H1 (cell line): ENCODE results near the gene PRKACA. TPM values are rescaled to one million over a fixed set of nuclear protein-coding genes. Genes with fewer than 3 reads are reported as not detected.

ENCODE experiments used
- CHD1 ChIP-seq: IDR thresholded peaks from 2 replicates; pipeline ENCODE4 v1.6.1; 2012; ENCODE audit warnings: low read depth, low read length, improper control_type of control experiment
- CHD2 ChIP-seq: IDR thresholded peaks from 2 replicates; pipeline ENCODE4 v1.6.1; 2012; ENCODE audit warnings: low read length, improper control_type of control experiment
- CTCF ChIP-seq, 3 experiments: IDR thresholded peaks; 1 replicate in 2 of 3; 2 replicates in 1 of 3; pipeline versions ENCODE4 v1.5.1 to v1.6.1; 2011; ENCODE audit warnings: low read length in 3 of 3, mild to moderate bottlenecking in 3 of 3, inconsistent platforms in 2 of 3, low read depth in 1 of 3, moderate library complexity in 1 of 3; ENCODE audit not compliant: insufficient read depth in 1 of 3; ENCODE audit errors: control extremely low read depth in 1 of 3
- EZH2 ChIP-seq: fragments of 200-600 bp; sonication (generic); IDR thresholded peaks from 2 replicates; pipeline ENCODE4 v1.7.1; 2012; ENCODE audit warnings: low read depth, mild to moderate bottlenecking, moderate library complexity, low read length, inconsistent platforms; ENCODE audit not compliant: severe bottlenecking
- KDM4A ChIP-seq: IDR thresholded peaks from one replicate; pipeline ENCODE4 v1.7.1; 2012; ENCODE audit warnings: low read depth, mild to moderate bottlenecking, moderate library complexity, low read length, inconsistent platforms; ENCODE audit not compliant: severe bottlenecking
- NRF1 ChIP-seq: IDR thresholded peaks from 2 replicates; pipeline ENCODE4 v1.6.1; 2011; ENCODE audit warnings: mild to moderate bottlenecking, low read depth, low read length, improper control_type of control experiment
- POU5F1 ChIP-seq: IDR thresholded peaks from 2 replicates; pipeline ENCODE4 v1.6.1; 2011; ENCODE audit warnings: low read depth, mild to moderate bottlenecking, low read length, moderate library complexity
- RNF2 ChIP-seq: fragments of 200-900, 300-1000 bp; sonication (generic); IDR thresholded peaks from 2 replicates; pipeline ENCODE4 v1.7.1; 2016; ENCODE audit warnings: borderline replicate concordance, low read depth, mild to moderate bottlenecking, antibody characterized with exemption, low read length; ENCODE audit not compliant: poor library complexity, severe bottlenecking; ENCODE audit errors: missing control alignments
- SRF ChIP-seq: IDR thresholded peaks from 2 replicates; pipeline ENCODE4 v1.6.1; 2011; ENCODE audit warnings: mild to moderate bottlenecking, low read depth, low read length, moderate library complexity
- TAF7 ChIP-seq: optimal IDR thresholded peaks from 2 replicates; pipeline ENCODE3; 2011; ENCODE audit warnings: low read depth, mild to moderate bottlenecking, inconsistent platforms, low read length, moderate library complexity, borderline replicate concordance
- ZNF274 ChIP-seq: IDR thresholded peaks from 2 replicates; pipeline ENCODE4 v1.7.0; 2012; ENCODE audit warnings: low read length, borderline replicate concordance; ENCODE audit errors: extremely low read depth
- polyA plus RNA-seq, 7 experiments: library from polyadenylated mRNA; depleted of rRNA in 3 of 7; stranded (reverse) in 5 of 7; unstranded in 2 of 7; fragments of >200 nt in 5 of 7; fragments of 200-250 nt in 2 of 7; gene quantifications; 1 replicate in 5 of 7; 2 replicates in 1 of 7; 4 replicates in 1 of 7; pipeline versions ENCODE4 v1.2.1 to v1.2.3, GENCODE V29; 2011 to 2013; ENCODE audit warnings: missing spikeins in 2 of 7, mixed read lengths in 2 of 7
- total RNA-seq: library from RNA; stranded (reverse); fragmentation: NEBNext Ultra II Directional; extraction: Animal tissue kit (Norgen Biotek cat#: 25700); gene quantifications from 2 replicates; pipeline ENCODE4 v1.2.1, GENCODE V29; 2021

The PRKACA gene
- total and polyA plus RNA-seq, 2 of the 8 experiments (the other 6 are each of a cell fraction or from before 2014, with no cell fraction given) = 14.2 to 48.2 TPM

- TF ChIP-seq POU5F1 (no peak), NRF1 (peak; percentile 12; the same call in 1 of the 2 replicates), ZNF274 (no peak), CTCF (IDR thresholded peaks at IDR 0.05; ENCODE audit: control extremely low read depth in 1 of 3, insufficient read depth in 1 of 3, low read depth in 1 of 3, low read length in 3 of 3) (peak; percentile 62 to 89 (median 83)), RNF2 (no peak), TAF7 (no peak), CHD2 (no peak), SRF (no peak), CHD1 (no peak), EZH2 (no peak), KDM4A (peak; percentile 44)
- TF ChIP-seq, all 59 proteins: peak for 11
Observed at GRCh38 chr19:14073261-14073924, 44.2 kb downstream of the PRKACA start (continued).
